GM21360 (cell line): ENCODE measurements around the gene ADD2.
"Not testable (repeated sequence)": the region's sequence is repeated elsewhere in the genome, so short reads cannot be mapped to it uniquely, and the experiment has no call there.

Experiments
- ATAC-seq: cut with Tn5 transposase; IDR thresholded peaks from one replicate; pipeline ENCODE4 v1.9.1; 2021; ENCODE audit warnings: mild to moderate bottlenecking, moderate library complexity; ENCODE audit not compliant: unreplicated experiment

ADD2 gene

GRCh38 chr2:70646420-70646818 lies 121.6 kb downstream of the ADD2 start:
- ATAC-seq, result no peak

GRCh38 chr2:70645733-70646419 lies 122.1 kb downstream of the ADD2 start:
- no peak for ATAC-seq

- ATAC-seq, result no peak
These were observed 124.3 kb downstream of the ADD2 start for GRCh38 chr2:70643715-70644114.

- ATAC-seq, result no peak
These were observed 126.7 kb downstream of the ADD2 start for GRCh38 chr2:70641263-70641784.

- no peak for ATAC-seq
These were observed 128.1 kb downstream of the ADD2 start for GRCh38 chr2:70639841-70640436.

GRCh38 chr2:70638561-70638960 lies 129.4 kb downstream of the ADD2 start:
- ATAC-seq, result no peak

GRCh38 chr2:70633508-70633907 lies 134.5 kb downstream of the ADD2 start:
- ATAC-seq, result no peak

GRCh38 chr2:70632966-70633365 lies 135.0 kb downstream of the ADD2 start:
- no peak for ATAC-seq

- ATAC-seq, result no peak
These were observed 135.6 kb downstream of the ADD2 start for GRCh38 chr2:70632388-70632787.

- no peak for ATAC-seq
These were observed 137.2 kb downstream of the ADD2 start for GRCh38 chr2:70630761-70631160.

- no peak for ATAC-seq
These were observed 140.6 kb downstream of the ADD2 start for GRCh38 chr2:70627211-70627898.

GRCh38 chr2:70626254-70626990 lies 141.6 kb downstream of the ADD2 start:
- ATAC-seq, result no peak

GRCh38 chr2:70621536-70621935 lies 146.5 kb downstream of the ADD2 start:
- not testable (repeated sequence) for ATAC-seq

- no peak for ATAC-seq
These were observed 148.0 kb downstream of the ADD2 start for GRCh38 chr2:70620020-70620419.

- no peak for ATAC-seq
These were observed 148.8 kb downstream of the ADD2 start for GRCh38 chr2:70619167-70619566.

GRCh38 chr2:70616168-70616694 lies 151.8 kb downstream of the ADD2 start:
- ATAC-seq, result no peak

GRCh38 chr2:70615222-70615621 lies 152.8 kb downstream of the ADD2 start:
- no peak for ATAC-seq

GRCh38 chr2:70613521-70613920 lies 154.5 kb downstream of the ADD2 start:
- no peak for ATAC-seq

GRCh38 chr2:70612574-70612973 lies 155.4 kb downstream of the ADD2 start:
- no peak for ATAC-seq

- ATAC-seq, result no peak
These were observed 159.6 kb downstream of the ADD2 start for GRCh38 chr2:70608373-70608772.

- ATAC-seq, result no peak
These were observed 160.9 kb downstream of the ADD2 start for GRCh38 chr2:70607121-70607561.
